ENCODE measurements around the gene ATL2.
"Not testable (repeated sequence)": the region's sequence is repeated elsewhere in the genome, so short reads cannot be mapped to it uniquely, and the experiment has no call there.

ATL2 gene

DNA sequence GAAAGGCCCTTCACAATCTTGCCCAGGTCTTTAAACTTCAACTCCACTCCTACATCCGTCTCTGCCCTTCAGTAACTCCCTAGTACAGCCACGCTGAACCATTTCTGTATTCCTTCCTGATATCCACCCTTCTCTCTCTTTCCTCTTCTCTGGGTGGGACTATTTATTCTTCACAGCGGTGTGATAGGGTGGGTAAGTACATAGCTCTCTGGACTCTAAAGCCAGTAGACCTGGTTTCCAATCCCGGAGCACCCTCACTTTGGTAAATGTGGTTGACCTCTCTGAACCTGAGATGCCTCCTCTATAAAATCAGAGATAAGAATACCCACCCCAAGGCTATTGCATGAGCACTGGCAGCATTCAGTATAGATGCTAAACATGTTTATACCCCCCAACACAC lies 86.7 kb downstream of the ATL2 start:
- Histone ChIP-seq H3K27ac (ENCODE audit: low read length) (no peak overlapping the region), H3K36me3 (ENCODE audit: control insufficient read depth in 1 of 2, insufficient read depth in 2 of 2, low read length in 2 of 2) (peaks cover 0 to 3% of the 10 kb centered on the region in 2 donors), H3K27me3 (ENCODE audit: low read depth, low read length) (no peaks in the 10 kb centered on the region), H3K9me3 (ENCODE audit: control insufficient read depth in 1 of 2, low read length in 2 of 2) (no peaks in the 10 kb centered on the region), H3K4me1 (ENCODE audit: control insufficient read depth in 1 of 2, insufficient read depth in 2 of 2, low read length in 2 of 2) (peaks cover 0 to 2% of the 10 kb centered on the region in 2 donors), H3K4me3 (ENCODE audit: low read depth in 1 of 2, low read length in 2 of 2) (no peak overlapping the region)

DNA sequence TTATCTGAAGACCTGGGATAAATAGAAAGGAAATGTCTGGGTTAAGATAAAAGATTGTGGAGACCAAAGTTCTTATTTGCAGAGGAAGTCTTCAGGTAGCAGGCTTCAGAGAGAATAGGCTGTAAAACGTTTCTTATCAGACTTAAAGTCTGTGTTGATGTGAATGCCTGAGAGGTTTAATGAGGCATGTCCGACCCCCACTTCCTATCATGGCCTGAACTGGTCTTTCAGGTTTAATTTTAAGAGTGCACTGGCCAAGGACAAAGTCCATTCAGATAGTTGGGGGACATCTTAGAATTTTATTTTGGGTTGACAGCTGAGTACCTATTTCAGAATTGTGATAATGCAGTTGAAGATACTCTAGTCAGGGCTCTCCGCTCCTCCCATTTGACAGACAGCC lies 92.1 kb downstream of the ATL2 start:
- no peaks in the 10 kb centered on the region for H3K27me3 ChIP-seq (ENCODE audit: low read depth, low read length)

DNA sequence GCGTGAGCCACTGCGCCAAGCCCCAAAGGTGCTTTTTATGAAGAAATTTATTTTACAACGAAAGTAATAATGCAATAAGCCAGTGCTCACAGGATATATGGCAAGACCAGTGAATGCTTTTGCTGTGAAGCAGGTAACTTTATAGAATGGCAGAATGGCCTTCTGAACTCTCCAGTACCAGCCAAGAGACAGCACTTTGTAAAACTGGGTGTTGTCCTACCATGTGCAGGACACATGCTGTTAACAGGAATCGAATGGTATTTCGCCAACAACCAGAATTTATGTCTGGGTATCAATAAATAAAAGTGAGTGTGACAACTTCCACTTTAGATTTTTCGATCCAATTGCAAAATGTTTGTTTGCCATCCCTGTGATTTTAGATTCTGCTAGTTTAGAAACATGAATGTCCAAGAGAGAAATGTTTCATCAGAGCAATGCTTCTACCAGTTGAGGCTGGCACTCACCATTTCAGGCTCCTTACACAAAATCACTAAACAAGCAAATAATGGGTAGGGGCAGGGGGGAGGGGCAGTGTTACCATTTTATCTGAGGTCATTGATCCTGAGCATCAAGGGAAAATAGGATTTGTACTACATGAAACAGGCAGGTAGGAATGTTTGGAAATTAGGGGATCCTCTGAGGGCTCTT lies 95.9 kb downstream of the ATL2 start:
- Histone ChIP-seq H3K36me3 (ENCODE audit: control insufficient read depth in 1 of 2, insufficient read depth in 2 of 2, low read length in 2 of 2) (no peaks in the 10 kb centered on the region), H3K4me3 (ENCODE audit: low read depth in 1 of 2, low read length in 2 of 2) (no peak overlapping the region), H3K27me3 (ENCODE audit: low read depth, low read length) (no peaks in the 10 kb centered on the region), H3K27ac (ENCODE audit: low read length) (no peak overlapping the region), H3K4me1 (ENCODE audit: control insufficient read depth in 1 of 2, insufficient read depth in 2 of 2, low read length in 2 of 2) (no peaks in the 10 kb centered on the region), H3K9me3 (ENCODE audit: control insufficient read depth in 1 of 2, low read length in 2 of 2) (no peaks in the 10 kb centered on the region)

More for the DNA sequence above, 92.1 kb downstream of the ATL2 start:
- H3K9me3 ChIP-seq (ENCODE audit: control insufficient read depth in 1 of 2, low read length in 2 of 2): no peaks in the 10 kb centered on the region
- H3K4me3 ChIP-seq (ENCODE audit: low read depth in 1 of 2, low read length in 2 of 2): no peak overlapping the region
- no peaks in the 10 kb centered on the region for H3K36me3 ChIP-seq (ENCODE audit: control insufficient read depth in 1 of 2, insufficient read depth in 2 of 2, low read length in 2 of 2)
- no peaks in the 10 kb centered on the region for H3K4me1 ChIP-seq (ENCODE audit: control insufficient read depth in 1 of 2, insufficient read depth in 2 of 2, low read length in 2 of 2)
- no peak overlapping the region for H3K27ac ChIP-seq (ENCODE audit: low read length)

DNA sequence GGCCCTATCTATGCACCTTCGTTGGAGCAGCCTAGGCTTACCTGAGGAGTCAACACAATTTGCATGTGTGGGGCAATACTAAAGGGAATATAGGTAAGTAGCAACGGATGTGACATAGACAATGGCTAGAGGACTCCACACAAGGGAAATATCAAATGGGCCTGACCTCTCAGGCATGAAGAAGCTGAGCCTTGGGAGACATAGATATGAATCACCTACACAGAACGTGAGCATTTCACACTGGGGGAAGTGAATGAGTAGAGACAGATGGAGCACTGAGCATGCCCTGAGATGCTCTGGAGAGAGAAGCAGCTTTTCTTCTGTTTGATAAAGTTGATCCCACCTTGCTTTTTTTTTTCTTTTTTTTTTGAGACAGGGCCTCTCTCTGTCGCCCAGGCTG lies 97.9 kb downstream of the ATL2 start:
- no peaks in the 10 kb centered on the region for H3K9me3 ChIP-seq (ENCODE audit: control insufficient read depth in 1 of 2, low read length in 2 of 2)
- no peaks in the 10 kb centered on the region for H3K36me3 ChIP-seq (ENCODE audit: control insufficient read depth in 1 of 2, insufficient read depth in 2 of 2, low read length in 2 of 2)
- H3K4me1 ChIP-seq (ENCODE audit: control insufficient read depth in 1 of 2, insufficient read depth in 2 of 2, low read length in 2 of 2): no peaks in the 10 kb centered on the region

DNA sequence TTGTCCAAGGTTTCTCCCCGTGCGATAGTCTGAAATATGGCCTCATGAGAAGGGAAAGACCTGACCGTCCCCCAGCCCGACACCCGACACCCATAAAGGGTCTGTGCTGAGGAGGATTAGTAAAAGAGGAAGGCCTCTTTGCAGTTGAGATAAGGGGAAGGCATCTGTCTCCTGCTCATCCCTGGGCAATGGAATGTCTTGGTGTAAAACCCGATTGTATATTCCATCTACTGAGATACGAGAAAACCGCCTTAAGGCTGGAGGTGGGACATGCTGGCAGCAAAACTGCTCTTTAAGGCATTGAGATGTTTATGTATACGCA lies 99.0 kb downstream of the ATL2 start:
- H3K9me3 ChIP-seq (ENCODE audit: control insufficient read depth in 1 of 2, low read length in 2 of 2); H3K4me3 ChIP-seq (ENCODE audit: low read depth in 1 of 2, low read length in 2 of 2); H3K4me1 ChIP-seq (ENCODE audit: control insufficient read depth in 1 of 2, insufficient read depth in 2 of 2, low read length in 2 of 2); H3K27ac ChIP-seq (ENCODE audit: low read length); H3K36me3 ChIP-seq (ENCODE audit: control insufficient read depth in 1 of 2, insufficient read depth in 2 of 2, low read length in 2 of 2); H3K27me3 ChIP-seq (ENCODE audit: low read depth, low read length): not testable (repeated sequence)

More for the DNA sequence above, 97.9 kb downstream of the ATL2 start:
- Histone ChIP-seq H3K27me3 (ENCODE audit: low read depth, low read length) (no peaks in the 10 kb centered on the region), H3K27ac (ENCODE audit: low read length) (no peak overlapping the region), H3K4me3 (ENCODE audit: low read depth in 1 of 2, low read length in 2 of 2) (no peak overlapping the region)

DNA sequence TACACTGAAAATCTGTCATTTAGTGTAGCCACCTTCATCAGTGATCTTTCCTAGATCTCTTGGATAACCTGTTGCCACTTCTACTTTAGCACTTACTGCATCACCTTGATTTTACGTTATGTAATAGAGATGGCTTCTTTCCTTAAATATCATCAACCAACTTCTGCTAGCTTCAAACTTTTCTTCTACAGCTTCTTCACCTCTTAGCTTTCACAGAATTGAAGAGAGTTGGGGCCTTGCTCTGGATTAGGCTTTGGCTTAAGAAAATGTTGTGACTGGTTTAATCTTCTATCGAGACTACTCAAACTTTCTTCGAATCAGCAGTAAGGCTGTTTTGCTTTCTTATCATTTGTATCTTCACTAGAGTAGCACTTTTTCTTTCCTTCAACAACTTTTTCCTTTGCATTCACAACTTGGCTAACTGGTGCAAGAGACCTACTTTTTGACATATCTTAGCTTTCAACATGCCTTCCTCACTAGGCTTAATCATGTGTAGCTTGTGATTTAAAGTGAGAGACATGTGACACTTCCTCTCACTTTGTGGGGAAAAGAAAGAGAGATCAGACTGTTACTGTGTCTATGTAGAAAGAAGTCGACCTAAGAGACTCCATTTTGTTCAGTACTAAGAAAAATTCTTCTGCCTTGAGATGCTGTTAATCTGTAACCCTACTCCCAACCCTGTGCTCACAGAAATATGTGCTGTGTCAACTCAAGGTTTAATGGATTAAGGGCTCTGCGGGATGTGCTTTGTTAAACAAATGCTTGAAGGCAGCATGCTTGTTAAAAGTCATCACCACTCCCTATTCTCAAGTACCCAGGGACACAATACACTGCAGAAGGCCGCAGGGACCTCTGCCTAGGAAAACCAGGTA lies 99.6 kb downstream of the ATL2 start:
- Histone ChIP-seq H3K27ac (ENCODE audit: low read length) (no peak overlapping the region), H3K36me3 (ENCODE audit: control insufficient read depth in 1 of 2, insufficient read depth in 2 of 2, low read length in 2 of 2) (no peaks in the 10 kb centered on the region), H3K27me3 (ENCODE audit: low read depth, low read length) (no peaks in the 10 kb centered on the region), H3K4me3 (ENCODE audit: low read depth in 1 of 2, low read length in 2 of 2) (no peak overlapping the region), H3K9me3 (ENCODE audit: control insufficient read depth in 1 of 2, low read length in 2 of 2) (no peaks in the 10 kb centered on the region), H3K4me1 (ENCODE audit: control insufficient read depth in 1 of 2, insufficient read depth in 2 of 2, low read length in 2 of 2) (no peaks in the 10 kb centered on the region)

DNA sequence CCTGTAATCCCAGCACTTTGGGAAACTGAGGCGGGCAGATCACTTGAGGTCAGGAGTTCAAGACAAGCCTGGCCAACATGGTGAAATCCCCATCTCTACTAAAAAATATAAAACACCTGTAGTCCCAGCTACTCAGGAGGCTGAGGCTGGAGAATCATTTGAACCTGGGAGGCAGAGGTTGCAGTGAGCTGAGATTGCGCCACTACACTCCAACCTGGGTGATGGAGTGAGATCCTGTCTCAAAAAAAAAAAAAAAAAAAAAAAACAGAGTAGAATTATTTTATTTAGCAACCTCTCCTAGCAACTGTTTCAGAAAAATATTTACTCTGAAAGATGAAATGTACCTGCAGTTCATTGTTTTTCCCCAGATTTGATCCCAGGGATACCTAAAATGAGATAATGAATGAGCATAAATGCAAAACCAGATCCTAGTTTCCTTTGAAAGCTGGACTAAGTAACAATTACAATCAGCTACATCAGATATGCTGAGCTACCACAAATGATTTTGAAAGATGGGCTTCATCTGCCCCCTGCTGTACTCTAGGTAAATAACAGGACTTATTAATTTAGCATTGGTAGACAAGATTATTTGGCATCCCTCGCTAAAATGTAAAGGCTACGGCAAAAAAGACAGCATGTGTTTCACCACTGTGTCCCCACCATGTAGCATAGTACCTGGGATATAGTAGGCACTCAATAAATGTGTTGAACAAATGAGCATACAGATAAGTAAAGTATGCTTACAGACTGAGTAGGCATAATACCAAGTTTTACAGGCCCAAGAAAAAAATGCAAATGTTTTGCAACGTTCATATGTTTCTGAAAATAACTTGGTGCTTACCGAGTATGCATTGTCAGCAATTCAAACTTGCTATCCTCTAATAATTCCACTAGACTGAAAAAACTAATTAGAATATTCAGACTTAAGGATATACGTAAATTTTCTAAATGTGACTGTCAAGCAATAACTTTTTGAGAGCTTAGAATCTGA lies 102.5 kb downstream of the ATL2 start:
- H3K9me3 ChIP-seq (ENCODE audit: control insufficient read depth in 1 of 2, low read length in 2 of 2): no peaks in the 10 kb centered on the region
- H3K27me3 ChIP-seq (ENCODE audit: low read depth, low read length): no peaks in the 10 kb centered on the region
- no peaks in the 10 kb centered on the region for H3K4me1 ChIP-seq (ENCODE audit: control insufficient read depth in 1 of 2, insufficient read depth in 2 of 2, low read length in 2 of 2)
- H3K36me3 ChIP-seq (ENCODE audit: control insufficient read depth in 1 of 2, insufficient read depth in 2 of 2, low read length in 2 of 2): no peaks in the 10 kb centered on the region
- H3K4me3 ChIP-seq (ENCODE audit: low read depth in 1 of 2, low read length in 2 of 2): no peak overlapping the region
- H3K27ac ChIP-seq (ENCODE audit: low read length): no peak overlapping the region

DNA sequence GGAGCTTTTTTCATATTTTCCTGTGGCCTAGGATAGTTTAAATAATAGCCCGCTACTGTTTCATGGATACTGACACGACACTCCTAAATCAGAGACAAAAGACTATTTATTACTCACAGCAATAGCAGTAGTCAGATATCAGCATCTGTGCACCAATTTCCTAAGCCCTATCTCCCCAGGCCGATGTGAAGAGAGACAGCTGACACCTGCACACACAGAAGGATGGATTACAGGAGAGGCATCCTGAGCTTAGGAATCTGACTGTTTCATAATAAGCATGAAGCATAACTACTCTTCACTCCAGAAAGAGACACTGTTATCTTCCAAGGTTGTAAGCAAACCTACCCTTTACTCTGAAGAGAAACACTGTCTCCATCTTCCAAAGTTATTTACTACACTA lies 105.4 kb downstream of the ATL2 start:
- H3K36me3 ChIP-seq (ENCODE audit: control insufficient read depth in 1 of 2, insufficient read depth in 2 of 2, low read length in 2 of 2): no peaks in the 10 kb centered on the region
- H3K9me3 ChIP-seq (ENCODE audit: control insufficient read depth in 1 of 2, low read length in 2 of 2): no peaks in the 10 kb centered on the region
- H3K27ac ChIP-seq (ENCODE audit: low read length): no peak overlapping the region
- H3K4me1 ChIP-seq (ENCODE audit: control insufficient read depth in 1 of 2, insufficient read depth in 2 of 2, low read length in 2 of 2): no peaks in the 10 kb centered on the region
- no peaks in the 10 kb centered on the region for H3K27me3 ChIP-seq (ENCODE audit: low read depth, low read length)
- no peak overlapping the region for H3K4me3 ChIP-seq (ENCODE audit: low read depth in 1 of 2, low read length in 2 of 2)

DNA sequence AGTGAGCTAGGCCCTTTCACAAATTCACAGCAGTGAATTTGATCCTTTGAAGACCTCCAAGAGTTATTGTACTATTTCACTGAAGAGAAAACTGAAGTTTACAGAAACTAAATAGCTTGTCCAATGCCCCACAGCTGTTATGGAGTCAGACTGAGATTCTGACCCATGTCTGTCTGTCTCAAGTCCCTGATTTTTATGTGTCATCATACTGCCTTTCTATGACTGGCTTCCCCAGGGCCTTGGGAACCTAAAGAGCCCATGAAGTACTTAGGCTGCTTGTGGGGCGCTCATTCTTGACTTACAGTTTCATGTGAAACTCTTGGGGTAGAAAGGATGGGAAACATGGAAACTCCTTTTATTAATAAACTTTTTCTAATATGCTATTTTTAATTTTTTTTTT lies 107.7 kb downstream of the ATL2 start:
- Histone ChIP-seq H3K4me3 (ENCODE audit: low read depth in 1 of 2, low read length in 2 of 2) (no peak overlapping the region), H3K9me3 (ENCODE audit: control insufficient read depth in 1 of 2, low read length in 2 of 2) (no peaks in the 10 kb centered on the region), H3K27ac (ENCODE audit: low read length) (no peak overlapping the region), H3K4me1 (ENCODE audit: control insufficient read depth in 1 of 2, insufficient read depth in 2 of 2, low read length in 2 of 2) (no peaks in the 10 kb centered on the region), H3K27me3 (ENCODE audit: low read depth, low read length) (no peaks in the 10 kb centered on the region), H3K36me3 (ENCODE audit: control insufficient read depth in 1 of 2, insufficient read depth in 2 of 2, low read length in 2 of 2) (no peaks in the 10 kb centered on the region)

DNA sequence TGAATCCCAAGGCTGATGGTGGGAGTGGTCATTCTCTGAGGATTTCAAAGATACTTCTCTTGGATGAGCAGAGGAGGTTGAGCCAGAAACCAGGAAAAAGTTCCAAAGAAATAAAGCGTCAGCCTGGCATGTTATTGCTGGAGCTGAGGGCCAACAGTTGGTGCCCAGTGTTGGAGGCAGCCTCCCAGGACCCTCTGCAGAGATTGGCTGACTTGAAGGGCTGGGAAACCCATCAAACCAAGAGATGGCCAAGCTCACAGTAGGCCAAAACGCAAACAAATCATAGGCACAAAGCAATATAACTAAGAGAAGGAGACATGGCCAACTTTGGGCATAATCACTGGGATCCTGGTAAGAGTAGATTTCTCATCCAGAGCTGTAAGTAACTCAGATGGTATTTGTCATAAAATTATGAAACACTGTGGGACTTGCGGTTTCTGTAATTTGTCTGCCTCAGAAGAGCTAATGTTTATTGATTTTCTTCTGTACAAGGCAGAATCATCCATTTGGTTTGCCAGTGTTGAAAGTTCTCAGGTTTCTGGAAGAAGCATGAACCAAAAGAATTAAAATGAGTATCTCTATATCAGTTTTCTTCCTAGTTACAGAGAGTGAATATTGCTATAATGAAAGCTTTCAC lies 108.3 kb downstream of the ATL2 start:
- H3K9me3 ChIP-seq (ENCODE audit: control insufficient read depth in 1 of 2, low read length in 2 of 2): no peaks in the 10 kb centered on the region
- no peaks in the 10 kb centered on the region for H3K27me3 ChIP-seq (ENCODE audit: low read depth, low read length)
- H3K27ac ChIP-seq (ENCODE audit: low read length): no peak overlapping the region
- no peaks in the 10 kb centered on the region for H3K4me1 ChIP-seq (ENCODE audit: control insufficient read depth in 1 of 2, insufficient read depth in 2 of 2, low read length in 2 of 2)
- no peaks in the 10 kb centered on the region for H3K36me3 ChIP-seq (ENCODE audit: control insufficient read depth in 1 of 2, insufficient read depth in 2 of 2, low read length in 2 of 2)
- H3K4me3 ChIP-seq (ENCODE audit: low read depth in 1 of 2, low read length in 2 of 2): no peak overlapping the region

DNA sequence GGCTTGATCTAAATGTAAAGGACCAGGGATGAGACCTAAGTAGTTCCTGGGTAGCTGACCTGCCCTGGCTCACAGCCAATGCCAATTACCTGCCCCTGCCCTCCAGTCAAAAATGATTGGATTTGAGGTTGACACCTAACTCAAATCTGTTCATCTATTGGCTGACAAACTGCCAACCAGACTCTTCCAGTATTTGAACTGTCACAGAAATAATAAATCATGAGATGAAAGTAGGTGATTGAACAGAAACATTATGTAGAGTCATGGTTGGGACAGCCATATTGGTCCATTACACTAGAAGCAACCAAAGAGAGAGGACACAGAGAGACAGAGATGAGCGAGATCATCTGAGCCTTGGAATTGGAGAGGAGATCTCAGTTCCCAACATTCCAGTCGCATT lies 109.1 kb downstream of the ATL2 start:
- Histone ChIP-seq H3K27ac (ENCODE audit: low read length) (no peak overlapping the region), H3K4me3 (ENCODE audit: low read depth in 1 of 2, low read length in 2 of 2) (no peak overlapping the region), H3K27me3 (ENCODE audit: low read depth, low read length) (no peaks in the 10 kb centered on the region), H3K9me3 (ENCODE audit: control insufficient read depth in 1 of 2, low read length in 2 of 2) (no peaks in the 10 kb centered on the region), H3K36me3 (ENCODE audit: control insufficient read depth in 1 of 2, insufficient read depth in 2 of 2, low read length in 2 of 2) (no peaks in the 10 kb centered on the region), H3K4me1 (ENCODE audit: control insufficient read depth in 1 of 2, insufficient read depth in 2 of 2, low read length in 2 of 2) (no peaks in the 10 kb centered on the region)
